RKO (cell line): ENCODE measurements around the gene SDF4.

ENCODE experiments used
- DNase-seq: peaks from one replicate; pipeline ENCODE4 v3.0.0-alpha.2; 2016; ENCODE audit warnings: low spot score

SDF4 gene

GRCh38 chr1:1231400-1232207 is at the start of gene SDF4:
Gene SDF4, minus strand, starts transcription at chr1:1232001. Its CDS starts 3,229 bp downstream, at chr1:1228772.
- peak; percentile 96 for DNase-seq

- no peak for DNase-seq
Observed at GRCh38 chr1:1280782-1281481, 49.1 kb upstream of the SDF4 start.

GRCh38 chr1:1279028-1279427 is 47.2 kb upstream of the SDF4 start:
- no peak for DNase-seq

- DNase-seq = no peak
Observed at GRCh38 chr1:1278620-1279019, 46.8 kb upstream of the SDF4 start.

GRCh38 chr1:1275836-1276235 is 44.0 kb upstream of the SDF4 start:
- no peak for DNase-seq

GRCh38 chr1:1274931-1275431 is 43.2 kb upstream of the SDF4 start:
- no peak for DNase-seq

GRCh38 chr1:1274299-1274930 is 42.6 kb upstream of the SDF4 start:
- DNase-seq = peak; percentile 16

- peak; percentile 92 for DNase-seq
Observed at GRCh38 chr1:1273512-1274298, 41.9 kb upstream of the SDF4 start, which contains the start of gene UBE2J2. Gene UBE2J2, minus strand, starts transcription at chr1:1273854. Its CDS starts 5,862 bp downstream, at chr1:1267992.

GRCh38 chr1:1273209-1273511 is 41.4 kb upstream of the SDF4 start:
- DNase-seq = peak; percentile 13

- DNase-seq = peak; percentile 30
Observed at GRCh38 chr1:1272341-1273208, 40.8 kb upstream of the SDF4 start.

GRCh38 chr1:1270813-1271212 is 39.0 kb upstream of the SDF4 start:
- no peak for DNase-seq

GRCh38 chr1:1268284-1268682 is 36.5 kb upstream of the SDF4 start:
- no peak for DNase-seq

GRCh38 chr1:1267488-1268283 is 35.9 kb upstream of the SDF4 start:
- no peak for DNase-seq

- DNase-seq = peak; percentile 97
Observed at GRCh38 chr1:1264868-1265272, 33.1 kb upstream of the SDF4 start.

GRCh38 chr1:1264026-1264425 is 32.2 kb upstream of the SDF4 start:
- DNase-seq = no peak

- DNase-seq = no peak
Observed at GRCh38 chr1:1262758-1263157, 31.0 kb upstream of the SDF4 start.

- DNase-seq = no peak
Observed at GRCh38 chr1:1262071-1262470, 30.3 kb upstream of the SDF4 start.

GRCh38 chr1:1260843-1261560 is 29.2 kb upstream of the SDF4 start:
- no peak for DNase-seq

- DNase-seq = no peak
Observed at GRCh38 chr1:1259951-1260600, 28.3 kb upstream of the SDF4 start.
